A549 treated with AZD2906 at 1 μM for 4 hours (cell line): ENCODE results near the gene TTLL1. TPM values are rescaled to one million over a fixed set of nuclear protein-coding genes. Genes with fewer than 3 reads are reported as not detected.

ENCODE experiments used
- total RNA-seq: library from RNA; stranded (reverse); fragments of 200-300 nt; extraction: Qiagen RNA extraction; gene quantifications from 5 replicates; pipeline ENCODE4 v1.2.3, GENCODE V29; 2022

The TTLL1 gene
- total RNA-seq: 2.0 to 3.3 TPM (median 2.5 TPM) in 5 replicates

DNA sequence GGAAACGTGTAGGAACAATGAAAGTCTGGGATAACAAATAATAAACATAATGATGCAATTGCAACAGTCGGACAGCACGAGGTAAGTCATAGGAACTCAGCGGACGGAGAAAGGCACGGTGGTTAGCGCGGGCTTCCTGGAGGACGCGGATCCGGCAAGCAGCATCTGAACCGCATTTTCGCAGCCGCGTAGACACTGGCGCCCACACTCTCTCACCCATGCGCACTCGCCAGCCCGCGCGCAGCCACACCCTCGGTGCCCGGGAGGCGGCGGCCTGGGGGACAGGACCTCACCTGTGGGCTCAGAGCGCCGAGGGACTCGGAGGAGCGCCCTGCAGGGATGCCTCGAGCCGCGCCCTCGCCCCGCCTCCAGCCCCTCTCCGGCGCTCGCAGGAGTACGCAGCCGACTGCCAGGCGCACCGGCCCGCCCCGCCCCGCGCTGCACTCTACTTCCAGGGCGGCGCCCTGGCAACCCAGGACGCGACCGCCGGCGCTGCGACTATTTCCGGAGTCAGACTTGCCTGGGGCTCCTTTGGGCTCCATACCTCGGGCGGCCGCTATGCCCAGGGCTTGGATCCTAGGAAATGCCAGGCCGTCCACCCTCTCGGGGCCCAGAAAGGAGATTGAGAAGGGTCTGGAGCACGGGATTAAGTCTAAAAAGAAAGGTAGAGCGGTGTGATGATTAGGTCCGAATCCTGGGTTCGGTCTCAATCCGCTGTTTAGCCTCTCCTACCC lies at the start of gene TTLL1:
Gene TTLL1, minus strand, starts transcription at position 408 of the 734 bp plus-strand sequence. CDS start 13,805 bp downstream, outside the sequence.

DNA sequence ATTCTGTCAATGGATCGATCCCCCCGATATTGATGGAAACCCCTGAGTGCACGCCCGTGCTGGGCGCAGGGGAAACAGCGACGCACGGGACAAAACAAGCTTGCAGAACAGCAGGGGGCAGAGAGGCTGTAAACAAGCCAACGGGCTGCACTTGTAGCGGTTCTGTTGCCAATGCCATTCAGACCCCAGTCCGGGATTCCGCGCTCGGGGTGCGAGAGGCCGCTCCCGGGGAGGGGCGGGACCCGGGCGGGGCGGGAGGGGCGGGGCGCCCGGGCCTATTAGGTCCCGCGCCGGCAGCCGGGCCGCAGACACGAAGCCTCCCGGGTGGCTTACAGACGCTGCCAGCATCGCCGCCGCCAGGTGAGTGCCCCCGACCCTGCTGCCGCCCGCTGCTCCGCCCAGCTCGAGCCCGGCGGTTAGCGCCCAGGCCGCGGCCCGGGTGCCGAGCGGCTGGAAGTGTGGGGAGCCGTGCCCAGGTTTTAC lies 21.3 kb upstream of the TTLL1 start, which contains the start of gene BIK:
Gene BIK, plus strand, starts transcription at position 307 of the 483 bp plus-strand sequence. CDS start 13,273 bp downstream, outside the sequence.

DNA sequence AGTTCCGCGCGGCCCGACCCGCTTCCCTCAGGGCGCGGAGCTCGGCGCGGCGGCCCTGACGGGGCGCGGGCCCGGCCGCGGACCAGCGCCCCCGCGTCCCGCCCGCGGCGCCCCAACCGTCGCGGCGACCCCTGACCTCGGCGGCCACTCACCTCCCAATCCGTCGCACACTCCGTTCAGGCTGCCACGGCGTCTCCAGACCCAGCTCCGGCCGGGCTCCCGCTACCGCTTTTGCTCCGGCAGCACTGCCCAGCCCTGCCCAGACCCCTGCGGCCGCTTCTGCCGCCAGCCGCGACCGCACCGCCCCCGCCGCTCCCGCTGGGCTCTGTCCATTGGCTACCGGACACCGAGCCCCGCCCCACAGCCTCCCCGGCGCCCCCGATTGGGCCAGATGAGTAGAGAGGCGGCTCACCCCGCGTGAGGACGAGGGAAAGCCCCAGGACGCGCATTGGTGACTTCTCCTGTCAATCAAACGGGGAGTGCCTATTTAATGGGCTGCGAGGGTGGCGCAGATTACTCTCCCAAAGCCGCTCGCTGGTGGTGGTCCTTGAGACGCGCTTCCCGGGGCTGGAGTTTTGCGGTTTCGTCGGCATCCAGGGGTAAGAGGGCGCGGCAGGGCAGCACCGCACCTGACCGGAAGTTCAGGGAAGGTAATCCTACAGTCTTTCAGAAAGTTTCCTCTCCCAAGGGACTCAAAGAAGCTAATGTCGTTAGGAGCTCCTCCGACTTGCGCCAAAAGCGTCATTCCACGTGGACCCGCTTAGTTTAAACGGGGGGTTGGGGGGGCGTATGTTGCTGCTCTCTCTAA lies 74.1 kb downstream of the TTLL1 start, which contains the start of gene PACSIN2:
Gene PACSIN2, minus strand, starts transcription at position 281 of the 808 bp plus-strand sequence. CDS start 103,069 bp downstream, outside the sequence.

Other genes with a start within 250 kb of the TTLL1 start
- 19.1 to 25.1 TPM (median 23.1 TPM) in 5 replicates for gene ARFGAP3, start 232.1 kb downstream of the TTLL1 start, total RNA-seq
- 166 to 205 TPM (median 196 TPM) in 5 replicates for gene PACSIN2, start 74.2 kb downstream of the TTLL1 start, total RNA-seq
- 1.7 to 2.5 TPM (median 2.0 TPM) in 5 replicates for gene BIK, start 21.4 kb upstream of the TTLL1 start, total RNA-seq
- gene MCAT, start 54.0 kb upstream of the TTLL1 start, total RNA-seq: 16.2 to 28.3 TPM (median 24.8 TPM) in 5 replicates
- gene TSPO, start 62.2 kb upstream of the TTLL1 start, total RNA-seq: 142 to 259 TPM (median 233 TPM) in 5 replicates
- gene TTLL12, start 97.7 kb upstream of the TTLL1 start, total RNA-seq: 21.8 to 27.3 TPM (median 25.6 TPM) in 5 replicates